Measurements from ENCODE around the gene PTPN12.

PTPN12 gene

DNA sequence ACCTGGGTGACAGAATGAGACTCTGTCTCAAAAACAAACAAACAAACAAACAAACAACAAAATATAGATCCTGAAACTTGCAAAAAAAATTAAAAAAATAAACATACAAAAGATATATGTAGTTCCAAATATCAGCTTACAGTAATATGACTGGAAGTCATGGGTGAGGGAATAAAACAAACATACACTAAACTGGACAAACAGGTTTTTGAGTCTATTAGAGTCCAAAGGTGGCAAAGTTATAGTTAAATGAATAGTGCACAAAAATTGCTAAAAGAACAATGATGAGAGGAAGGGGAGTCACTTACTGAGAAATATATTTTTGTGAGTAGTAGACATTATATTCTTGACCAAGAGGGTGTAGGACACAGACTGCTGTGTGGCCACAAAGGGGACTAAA is 142.5 kb downstream of the PTPN12 start:
- TF ChIP-seq, protein P1, sequence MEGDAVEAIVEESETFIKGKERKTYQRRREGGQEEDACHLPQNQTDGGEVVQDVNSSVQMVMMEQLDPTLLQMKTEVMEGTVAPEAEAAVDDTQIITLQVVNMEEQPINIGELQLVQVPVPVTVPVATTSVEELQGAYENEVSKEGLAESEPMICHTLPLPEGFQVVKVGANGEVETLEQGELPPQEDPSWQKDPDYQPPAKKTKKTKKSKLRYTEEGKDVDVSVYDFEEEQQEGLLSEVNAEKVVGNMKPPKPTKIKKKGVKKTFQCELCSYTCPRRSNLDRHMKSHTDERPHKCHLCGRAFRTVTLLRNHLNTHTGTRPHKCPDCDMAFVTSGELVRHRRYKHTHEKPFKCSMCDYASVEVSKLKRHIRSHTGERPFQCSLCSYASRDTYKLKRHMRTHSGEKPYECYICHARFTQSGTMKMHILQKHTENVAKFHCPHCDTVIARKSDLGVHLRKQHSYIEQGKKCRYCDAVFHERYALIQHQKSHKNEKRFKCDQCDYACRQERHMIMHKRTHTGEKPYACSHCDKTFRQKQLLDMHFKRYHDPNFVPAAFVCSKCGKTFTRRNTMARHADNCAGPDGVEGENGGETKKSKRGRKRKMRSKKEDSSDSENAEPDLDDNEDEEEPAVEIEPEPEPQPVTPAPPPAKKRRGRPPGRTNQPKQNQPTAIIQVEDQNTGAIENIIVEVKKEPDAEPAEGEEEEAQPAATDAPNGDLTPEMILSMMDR (IDR thresholded peaks at IDR 0.05; ENCODE audit: low read depth, low read length, missing control alignments): no peak

DNA sequence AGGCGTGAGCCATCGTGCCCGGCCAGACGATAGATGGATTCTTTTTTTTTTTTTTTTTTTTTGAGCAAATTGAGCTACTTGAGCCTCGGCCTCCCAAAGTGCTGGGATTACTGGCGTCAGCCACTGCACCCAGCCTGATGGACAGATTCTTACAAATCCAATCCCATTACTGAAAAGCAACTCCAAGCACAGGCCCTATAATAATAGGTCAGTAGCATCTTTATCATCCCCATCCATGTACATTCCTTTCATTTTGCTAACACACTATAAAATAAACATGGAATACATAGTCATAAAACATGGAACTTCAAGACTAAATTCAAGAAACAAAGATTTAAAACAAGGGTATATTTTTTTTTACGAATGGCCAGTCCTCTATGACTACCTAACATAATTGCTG is 143.2 kb downstream of the PTPN12 start:
- TF ChIP-seq, protein P1 (IDR thresholded peaks at IDR 0.05; ENCODE audit: low read depth, low read length, missing control alignments): no peak
- DNase-seq (ENCODE audit: low read depth): no peak
- no peak overlapping the region for H3K4me3 ChIP-seq (ENCODE audit: low read depth, low read length)

More for the DNA sequence above, 142.5 kb downstream of the PTPN12 start:
- no peak for DNase-seq (ENCODE audit: low read depth)
- no peak overlapping the region for H3K4me3 ChIP-seq (ENCODE audit: low read depth, low read length)

GRCh38 chr7:77684030-77684429 is 146.9 kb downstream of the PTPN12 start:
- TF ChIP-seq, protein P1 (IDR thresholded peaks at IDR 0.05; ENCODE audit: low read depth, low read length, missing control alignments): no peak
- DNase-seq (ENCODE audit: low read depth): no peak
- H3K4me3 ChIP-seq (ENCODE audit: low read depth, low read length): no peak overlapping the region

GRCh38 chr7:77685233-77685632 is 148.1 kb downstream of the PTPN12 start:
- H3K4me3 ChIP-seq (ENCODE audit: low read depth, low read length): no peak overlapping the region
- TF ChIP-seq, protein P1 (IDR thresholded peaks at IDR 0.05; ENCODE audit: low read depth, low read length, missing control alignments): no peak
- no peak for DNase-seq (ENCODE audit: low read depth)

DNA sequence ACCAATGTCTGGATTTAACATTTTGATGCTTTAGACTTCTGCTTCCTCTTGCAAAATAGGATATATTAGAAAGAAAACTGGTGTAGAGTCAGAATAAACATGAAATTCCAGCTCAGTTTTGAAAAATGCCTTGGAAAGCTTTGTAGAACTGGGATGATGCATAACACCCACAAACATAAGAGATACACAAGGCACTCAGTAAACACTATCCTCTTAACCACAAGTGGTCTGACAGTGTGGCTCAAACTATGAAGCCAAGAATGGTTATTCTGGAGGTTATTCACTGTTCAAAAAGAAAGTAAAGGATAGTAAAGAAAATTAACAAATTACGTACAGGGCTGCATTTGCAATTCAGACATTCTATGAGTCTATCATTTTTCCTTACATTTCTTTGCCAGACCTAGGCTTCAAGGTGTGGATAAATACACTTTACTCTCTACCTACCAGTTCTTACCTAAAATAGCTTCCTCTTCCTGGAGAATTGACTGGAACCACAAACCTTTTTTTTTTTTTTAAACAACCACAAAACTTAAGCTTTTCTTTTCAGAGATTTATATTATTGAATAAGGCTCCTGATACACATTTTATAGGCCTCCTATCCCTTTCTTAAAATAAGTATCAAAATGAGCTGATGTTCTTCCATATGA is 150.1 kb downstream of the PTPN12 start:
- TF ChIP-seq, protein P1 (IDR thresholded peaks at IDR 0.05; ENCODE audit: low read depth, low read length, missing control alignments): no peak
- DNase-seq (ENCODE audit: low read depth): no peak
- no peak overlapping the region for H3K4me3 ChIP-seq (ENCODE audit: low read depth, low read length)

GRCh38 chr7:77687747-77688144 is 150.7 kb downstream of the PTPN12 start:
- DNase-seq (ENCODE audit: low read depth): no peak
- TF ChIP-seq, protein P1 (IDR thresholded peaks at IDR 0.05; ENCODE audit: low read depth, low read length, missing control alignments): no peak
- no peak overlapping the region for H3K4me3 ChIP-seq (ENCODE audit: low read depth, low read length)
